ENCODE results near the gene CFD. TPM values are rescaled to one million over a fixed set of nuclear protein-coding genes. Genes with fewer than 3 reads are reported as not detected.

The CFD gene
- total and polyA plus RNA-seq, 4 donors, result 4.5 to 20.2 (median 13.6) TPM

DNA sequence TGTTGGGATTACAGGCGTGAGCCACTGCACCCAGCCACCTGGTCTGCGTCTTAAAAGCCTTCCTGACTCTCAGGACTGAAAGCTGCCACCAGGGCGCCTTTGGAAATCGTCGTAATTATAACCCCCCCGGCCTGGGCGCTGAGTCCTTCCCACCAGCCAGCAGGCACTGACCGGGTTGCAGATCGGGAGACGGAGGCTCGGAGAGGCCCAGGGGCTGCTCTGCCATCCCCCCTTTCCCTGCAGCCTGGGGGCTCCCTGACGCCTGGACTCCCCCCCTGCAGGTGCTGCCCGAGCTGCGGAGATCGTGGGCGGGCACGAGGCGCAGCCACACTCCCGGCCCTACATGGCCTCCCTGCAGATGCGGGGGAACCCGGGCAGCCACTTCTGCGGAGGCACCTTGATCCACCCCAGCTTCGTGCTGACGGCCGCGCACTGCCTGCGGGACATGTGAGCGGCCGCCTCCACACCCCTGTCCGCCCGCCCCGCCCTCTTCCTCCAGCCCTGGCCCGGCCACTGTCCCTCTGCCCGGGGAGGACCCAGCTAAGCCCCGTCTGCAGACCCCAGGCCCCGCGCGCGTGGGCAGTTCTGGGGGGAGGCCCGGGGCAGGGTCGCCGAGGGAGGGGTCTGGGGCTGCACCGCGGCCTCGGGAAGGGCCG, 16.2 kb upstream of the CFD start (continued):
- TF ChIP-seq TAF1 (conservative IDR thresholded peaks at IDR 0.05), result no peak
- TF ChIP-seq FOXA1 (IDR thresholded peaks at IDR 0.05), result no peak
- no peak for TF ChIP-seq RAD21 (IDR thresholded peaks at IDR 0.05)

DNA sequence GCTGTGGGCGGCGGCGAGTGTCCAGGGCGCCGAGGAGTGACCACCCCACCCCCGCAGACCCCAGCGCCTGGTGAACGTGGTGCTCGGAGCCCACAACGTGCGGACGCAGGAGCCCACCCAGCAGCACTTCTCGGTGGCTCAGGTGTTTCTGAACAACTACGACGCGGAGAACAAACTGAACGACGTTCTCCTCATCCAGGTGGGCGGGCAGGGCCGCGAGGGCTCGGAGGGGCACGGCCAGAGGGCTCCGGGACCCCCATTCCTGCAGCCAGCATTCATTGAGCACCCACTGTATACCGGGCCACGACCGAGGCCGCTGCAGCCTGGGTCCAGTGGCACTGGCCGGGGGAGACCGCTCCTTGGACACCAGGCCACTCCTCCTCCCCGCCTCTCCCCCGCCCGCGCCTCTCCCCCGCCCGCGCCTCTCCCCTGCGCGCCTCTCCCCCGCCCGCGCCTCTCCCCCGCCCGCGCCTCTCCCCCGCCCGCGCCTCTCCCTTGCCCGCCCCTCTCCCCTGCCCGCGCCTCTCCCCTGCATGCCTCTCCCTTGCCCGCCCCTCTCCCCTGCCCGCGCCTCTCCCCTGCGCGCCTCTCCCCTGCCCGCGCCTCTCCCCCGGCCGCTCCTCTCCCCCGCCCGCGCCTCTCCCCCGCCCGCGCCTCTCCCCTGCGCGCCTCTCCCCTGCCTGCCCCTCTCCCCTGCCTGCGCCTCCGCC, 15.5 kb upstream of the CFD start:
- Histone ChIP-seq H3K9ac (ENCODE audit: low read depth in 1 of 2, low read length in 2 of 2) (no peak overlapping the region), H3K4me1 (ENCODE audit: control insufficient read depth in 4 of 4, insufficient read depth in 4 of 4, low read length in 3 of 4) (peaks cover 3 to 9% (median 4%) of the 10 kb centered on the region in 4 donors), H3K27me3 (ENCODE audit: control insufficient read depth in 4 of 4, insufficient read depth in 4 of 4, low read length in 3 of 4) (peaks cover 0 to 5% (median 1%) of the 10 kb centered on the region in 4 donors), H3K4me3 (ENCODE audit: low read depth in 1 of 3, low read length in 3 of 3) (peak overlapping the region in 1 of 3 donors; percentile 9), H3K36me3 (ENCODE audit: control insufficient read depth in 4 of 4, insufficient read depth in 3 of 4, low read depth in 1 of 4, low read length in 3 of 4) (no peaks in the 10 kb centered on the region), H3K27ac (ENCODE audit: low read depth in 1 of 2, low read length in 2 of 2) (no peak overlapping the region), H3K9me3 (ENCODE audit: control insufficient read depth in 4 of 4, low read length in 3 of 4) (no peaks in the 10 kb centered on the region)
- TF ChIP-seq RXRA (IDR thresholded peaks at IDR 0.05) (no peak), GABPA (IDR thresholded peaks at IDR 0.05 in 1 of 2, conservative IDR thresholded peaks at IDR 0.05 in 1 of 2) (no peak), CTCF (IDR thresholded peaks at IDR 0.05; ENCODE audit: low read depth, low read length, missing input control) (no peak), EGR1 (IDR thresholded peaks at IDR 0.05; ENCODE audit: low read depth in 2 of 2) (no peak), FOXA2 (IDR thresholded peaks at IDR 0.05) (no peak), HNF4G (IDR thresholded peaks at IDR 0.05) (no peak), NR2F2 (IDR thresholded peaks at IDR 0.05) (no peak), SP1 (IDR thresholded peaks at IDR 0.05) (no peak), TAF1 (conservative IDR thresholded peaks at IDR 0.05) (no peak), RAD21 (IDR thresholded peaks at IDR 0.05) (no peak), MAX (IDR thresholded peaks at IDR 0.05) (no peak), JUND (IDR thresholded peaks at IDR 0.05) (no peak), FOXA1 (IDR thresholded peaks at IDR 0.05) (no peak), HNF4A (conservative IDR thresholded peaks at IDR 0.05) (no peak), YY1 (IDR thresholded peaks at IDR 0.05) (no peak)
- TF ChIP-seq, protein P1, sequence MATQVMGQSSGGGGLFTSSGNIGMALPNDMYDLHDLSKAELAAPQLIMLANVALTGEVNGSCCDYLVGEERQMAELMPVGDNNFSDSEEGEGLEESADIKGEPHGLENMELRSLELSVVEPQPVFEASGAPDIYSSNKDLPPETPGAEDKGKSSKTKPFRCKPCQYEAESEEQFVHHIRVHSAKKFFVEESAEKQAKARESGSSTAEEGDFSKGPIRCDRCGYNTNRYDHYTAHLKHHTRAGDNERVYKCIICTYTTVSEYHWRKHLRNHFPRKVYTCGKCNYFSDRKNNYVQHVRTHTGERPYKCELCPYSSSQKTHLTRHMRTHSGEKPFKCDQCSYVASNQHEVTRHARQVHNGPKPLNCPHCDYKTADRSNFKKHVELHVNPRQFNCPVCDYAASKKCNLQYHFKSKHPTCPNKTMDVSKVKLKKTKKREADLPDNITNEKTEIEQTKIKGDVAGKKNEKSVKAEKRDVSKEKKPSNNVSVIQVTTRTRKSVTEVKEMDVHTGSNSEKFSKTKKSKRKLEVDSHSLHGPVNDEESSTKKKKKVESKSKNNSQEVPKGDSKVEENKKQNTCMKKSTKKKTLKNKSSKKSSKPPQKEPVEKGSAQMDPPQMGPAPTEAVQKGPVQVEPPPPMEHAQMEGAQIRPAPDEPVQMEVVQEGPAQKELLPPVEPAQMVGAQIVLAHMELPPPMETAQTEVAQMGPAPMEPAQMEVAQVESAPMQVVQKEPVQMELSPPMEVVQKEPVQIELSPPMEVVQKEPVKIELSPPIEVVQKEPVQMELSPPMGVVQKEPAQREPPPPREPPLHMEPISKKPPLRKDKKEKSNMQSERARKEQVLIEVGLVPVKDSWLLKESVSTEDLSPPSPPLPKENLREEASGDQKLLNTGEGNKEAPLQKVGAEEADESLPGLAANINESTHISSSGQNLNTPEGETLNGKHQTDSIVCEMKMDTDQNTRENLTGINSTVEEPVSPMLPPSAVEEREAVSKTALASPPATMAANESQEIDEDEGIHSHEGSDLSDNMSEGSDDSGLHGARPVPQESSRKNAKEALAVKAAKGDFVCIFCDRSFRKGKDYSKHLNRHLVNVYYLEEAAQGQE (IDR thresholded peaks at IDR 0.05), result no peak
- TF ChIP-seq, protein P2, sequence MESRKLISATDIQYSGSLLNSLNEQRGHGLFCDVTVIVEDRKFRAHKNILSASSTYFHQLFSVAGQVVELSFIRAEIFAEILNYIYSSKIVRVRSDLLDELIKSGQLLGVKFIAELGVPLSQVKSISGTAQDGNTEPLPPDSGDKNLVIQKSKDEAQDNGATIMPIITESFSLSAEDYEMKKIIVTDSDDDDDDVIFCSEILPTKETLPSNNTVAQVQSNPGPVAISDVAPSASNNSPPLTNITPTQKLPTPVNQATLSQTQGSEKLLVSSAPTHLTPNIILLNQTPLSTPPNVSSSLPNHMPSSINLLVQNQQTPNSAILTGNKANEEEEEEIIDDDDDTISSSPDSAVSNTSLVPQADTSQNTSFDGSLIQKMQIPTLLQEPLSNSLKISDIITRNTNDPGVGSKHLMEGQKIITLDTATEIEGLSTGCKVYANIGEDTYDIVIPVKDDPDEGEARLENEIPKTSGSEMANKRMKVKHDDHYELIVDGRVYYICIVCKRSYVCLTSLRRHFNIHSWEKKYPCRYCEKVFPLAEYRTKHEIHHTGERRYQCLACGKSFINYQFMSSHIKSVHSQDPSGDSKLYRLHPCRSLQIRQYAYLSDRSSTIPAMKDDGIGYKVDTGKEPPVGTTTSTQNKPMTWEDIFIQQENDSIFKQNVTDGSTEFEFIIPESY (IDR thresholded peaks at IDR 0.05), result no peak
- TF ChIP-seq, protein P3, sequence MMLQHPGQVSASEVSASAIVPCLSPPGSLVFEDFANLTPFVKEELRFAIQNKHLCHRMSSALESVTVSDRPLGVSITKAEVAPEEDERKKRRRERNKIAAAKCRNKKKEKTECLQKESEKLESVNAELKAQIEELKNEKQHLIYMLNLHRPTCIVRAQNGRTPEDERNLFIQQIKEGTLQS (IDR thresholded peaks at IDR 0.05), result no peak
- no peak for DNase-seq (ENCODE audit: low spot score)
- WGBS, result 40% methylated on average over 65 of the region's 70 CpGs
